Measurements from ENCODE around the gene RNGTT. TPM values are rescaled to one million over a fixed set of nuclear protein-coding genes. Genes with fewer than 3 reads are reported as not detected.

Gene RNGTT
- total RNA-seq, 2 donors from 2014 or later: 13.2 to 13.5 TPM

DNA sequence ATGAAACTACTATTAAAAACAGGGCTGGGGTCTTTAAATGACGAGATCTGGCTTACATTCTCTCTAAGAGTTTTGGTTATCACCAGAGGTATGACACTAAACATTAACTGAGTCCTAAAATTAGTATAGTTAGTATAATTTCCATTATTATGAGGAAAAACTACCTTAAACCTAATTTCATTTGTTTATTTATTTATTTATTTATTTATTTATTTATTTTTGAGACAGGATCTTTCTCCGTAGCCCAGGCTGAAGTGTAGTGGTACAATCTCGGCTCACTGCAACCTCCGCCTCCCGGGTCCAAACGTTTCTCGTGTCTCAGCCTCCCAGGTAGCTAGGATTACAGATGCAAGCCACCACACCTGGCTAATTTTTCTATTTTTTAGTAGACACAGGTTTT lies 85.5 kb downstream of the RNGTT start:
- no peak for DNase-seq (ENCODE audit: low spot score)
- intact Hi-C loops (cut with DNase I): loop anchor here in 1 of 2 donors (10.0 kb wide), 1 partner anchor 1483 kb away; no protein-coding TSS in a partner anchor

DNA sequence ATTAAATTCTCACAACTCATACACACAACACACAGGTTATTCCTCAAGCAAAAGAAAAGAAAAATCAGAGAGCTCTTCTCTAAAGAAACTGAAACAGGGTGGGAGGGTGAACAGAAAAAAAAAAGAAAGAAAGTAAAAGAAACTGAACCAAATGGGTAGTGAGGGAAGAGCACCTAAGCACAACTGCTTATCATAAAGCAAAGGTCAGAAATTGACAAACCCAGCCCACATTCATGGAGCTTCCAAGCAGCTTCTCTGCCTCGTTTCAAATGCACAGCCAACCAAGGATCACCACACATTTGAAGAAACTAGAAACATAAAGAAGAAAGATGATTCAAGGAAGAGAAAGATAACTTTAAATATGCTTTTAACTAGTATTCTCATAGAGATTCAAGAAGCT lies 90.5 kb downstream of the RNGTT start:
- DNase-seq (ENCODE audit: low spot score): no peak
- intact Hi-C loops (cut with DNase I): loop anchor here (5.0 to 10.0 kb wide), 2 partner anchors 941 to 1478 kb away; no protein-coding TSS in a partner anchor

- intact Hi-C loops (cut with DNase I): loop anchor here (5.0 to 10.0 kb wide), 2 partner anchors 939 to 1477 kb away; no protein-coding TSS in a partner anchor
- no peak for DNase-seq (ENCODE audit: low spot score)
These were observed 91.9 kb downstream of the RNGTT start for GRCh38 chr6:88871498-88871897.

DNA sequence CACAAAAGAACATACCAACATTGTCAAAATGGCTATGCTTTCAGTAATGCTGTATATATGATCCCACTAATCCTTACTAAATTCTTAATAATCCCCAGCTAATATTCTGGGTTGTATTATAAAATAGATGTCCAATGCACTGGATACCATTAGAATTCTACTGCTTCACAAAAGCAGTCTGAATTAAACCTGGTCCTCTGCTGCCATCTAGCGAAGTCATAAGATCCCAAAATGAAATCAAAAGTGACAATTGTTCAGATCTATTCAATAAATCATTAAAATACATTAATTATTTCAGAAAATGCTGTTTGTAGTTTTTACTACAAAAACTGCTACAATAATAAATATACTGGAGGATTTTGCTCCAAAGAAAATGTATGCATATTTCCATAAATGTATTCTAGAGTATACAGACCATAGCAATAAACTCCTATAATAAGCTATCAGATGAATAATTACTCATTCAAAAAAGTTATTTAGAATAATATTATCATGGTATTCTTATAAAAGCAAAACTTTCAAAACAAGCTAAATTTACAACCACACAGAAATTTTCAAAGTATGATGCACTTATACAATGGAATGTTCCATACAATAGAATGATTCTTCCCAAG lies 92.6 kb downstream of the RNGTT start:
- DNase-seq (ENCODE audit: low spot score): no peak
- intact Hi-C loops (cut with DNase I): loop anchor here (5.0 to 10.0 kb wide), 2 partner anchors 939 to 1476 kb away; no protein-coding TSS in a partner anchor

DNA sequence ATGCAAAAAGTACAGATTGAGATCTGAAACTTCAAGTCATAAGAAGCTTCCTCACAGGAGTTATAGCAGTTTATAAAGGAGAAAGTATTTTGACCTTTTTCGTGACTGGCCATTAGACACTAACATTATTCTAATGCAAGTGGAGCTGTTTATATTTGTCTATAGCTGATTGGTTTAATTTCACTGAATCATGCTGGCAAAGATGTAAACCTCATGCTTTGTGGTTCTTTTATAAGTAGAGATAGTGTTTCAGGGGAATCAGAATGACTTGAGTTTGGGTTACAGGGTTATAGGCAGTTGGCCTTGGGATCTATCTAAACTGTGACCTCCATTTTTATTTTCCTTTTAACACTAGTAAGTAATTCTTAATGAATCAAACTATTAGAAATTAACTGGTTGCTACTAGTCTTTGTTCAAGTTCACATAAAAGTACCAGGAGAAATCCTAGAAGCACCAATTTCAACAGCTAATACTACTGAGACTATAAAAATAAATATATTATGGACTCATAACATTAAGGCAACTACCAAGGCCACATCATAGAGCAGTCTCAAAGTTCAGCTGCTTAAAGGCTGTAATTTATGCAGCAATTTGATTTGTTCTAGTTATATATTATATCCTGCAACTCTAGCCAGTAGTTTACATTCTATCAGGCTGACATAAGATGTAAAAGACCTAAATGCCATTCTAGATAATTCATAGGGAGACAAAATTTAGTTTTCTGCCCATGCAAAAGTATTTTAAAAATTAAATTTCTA lies 94.0 kb downstream of the RNGTT start:
- DNase-seq (ENCODE audit: low spot score): no peak
- intact Hi-C loops (cut with DNase I): loop anchor here (5.0 to 10.0 kb wide), 2 partner anchors 937 to 1475 kb away; no protein-coding TSS in a partner anchor

DNA sequence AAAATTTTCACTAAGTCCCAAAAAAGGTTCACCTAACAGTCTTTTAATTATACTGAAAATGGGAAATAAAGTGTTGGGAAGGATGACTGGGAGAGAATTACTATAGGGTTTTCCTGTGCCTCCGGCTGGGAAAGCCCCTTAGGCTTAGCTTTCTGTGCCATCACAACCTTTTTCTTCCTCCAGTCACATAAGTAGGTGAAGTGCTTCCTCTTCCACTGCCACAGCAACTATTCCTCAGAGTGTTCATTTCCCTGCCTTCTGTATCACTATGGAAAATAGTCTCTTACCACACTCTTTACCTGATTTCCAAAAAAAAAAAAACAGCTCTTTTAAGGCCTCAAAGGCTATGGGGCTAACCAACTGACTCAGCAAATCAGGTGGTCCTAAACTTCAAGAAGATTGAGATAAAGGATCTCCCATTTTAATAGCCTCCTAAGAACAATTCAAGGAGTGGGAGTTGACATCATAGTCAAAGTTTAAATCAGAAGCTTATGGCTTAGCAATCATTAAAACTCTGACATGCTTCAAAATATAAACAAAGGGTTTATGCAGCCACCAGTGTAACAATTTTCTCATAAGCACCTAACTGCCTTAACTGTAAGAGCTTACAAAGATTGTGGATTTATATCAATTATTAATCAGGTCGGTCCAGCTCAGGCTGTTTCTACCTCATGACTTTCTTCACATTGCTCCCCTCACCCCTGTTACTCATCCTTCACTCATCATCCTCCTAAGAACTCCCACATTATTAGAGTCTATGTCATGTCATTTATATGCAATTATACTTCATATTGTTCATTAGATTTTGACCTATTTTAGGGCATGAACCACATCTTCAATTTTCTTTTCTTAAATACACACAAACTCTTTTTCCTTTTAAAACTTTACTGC lies 95.3 kb downstream of the RNGTT start:
- DNase-seq (ENCODE audit: low spot score): no peak
- intact Hi-C loops (cut with DNase I): no loop called here

GRCh38 chr6:88866856-88867255 lies 96.6 kb downstream of the RNGTT start:
- DNase-seq (ENCODE audit: low spot score): no peak
- intact Hi-C loops (cut with DNase I): no loop called here

- intact Hi-C loops (cut with DNase I): no loop called here
These were observed 98.1 kb downstream of the RNGTT start for GRCh38 chr6:88865275-88865674.

GRCh38 chr6:88864359-88865054 lies 98.9 kb downstream of the RNGTT start:
- no peak for DNase-seq (ENCODE audit: low spot score)
- intact Hi-C loops (cut with DNase I): no loop called here

More at GRCh38 chr6:88865275-88865674, 98.1 kb downstream of the RNGTT start:
- DNase-seq (ENCODE audit: low spot score): no peak

DNA sequence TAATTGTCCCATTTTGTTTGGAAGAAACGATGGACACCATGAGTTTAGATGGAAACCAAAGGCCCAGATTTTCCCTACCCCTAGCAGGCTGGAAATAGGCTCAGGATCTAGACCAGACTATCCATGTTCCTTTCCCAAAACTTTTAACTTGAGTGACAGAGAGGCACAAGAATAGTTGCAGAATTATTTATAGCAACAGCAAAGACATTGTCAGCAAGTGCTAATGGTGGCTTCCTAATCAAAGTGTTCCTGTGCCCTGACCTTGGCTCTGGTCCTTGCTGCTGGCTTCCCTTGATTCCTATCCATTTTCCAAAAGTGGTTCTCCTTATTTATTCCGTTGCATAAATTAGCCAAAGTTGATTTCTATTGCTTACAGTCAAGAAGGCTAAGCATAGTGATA lies 103.1 kb downstream of the RNGTT start:
- DNase-seq (ENCODE audit: low spot score): no peak
- intact Hi-C loops (cut with DNase I): no loop called here

DNA sequence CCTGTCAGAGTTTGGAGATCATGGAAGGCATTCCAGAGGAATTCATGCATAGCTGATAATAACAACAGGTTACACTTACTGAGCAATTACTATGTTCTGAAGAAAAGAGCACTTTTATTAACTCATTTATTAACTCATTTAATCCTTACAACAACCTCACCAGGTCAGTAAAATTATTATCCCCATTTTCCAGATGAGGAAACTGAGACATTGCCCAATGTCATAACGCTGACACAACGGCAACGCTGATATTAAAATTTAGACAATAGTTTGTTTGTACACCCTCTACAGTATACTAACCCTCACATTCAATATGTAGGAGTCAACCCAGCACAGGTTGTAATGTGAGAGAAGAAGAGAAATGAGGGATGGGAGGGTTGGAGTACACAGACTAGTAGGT lies 105.0 kb downstream of the RNGTT start:
- DNase-seq (ENCODE audit: low spot score): no peak
- intact Hi-C loops (cut with DNase I): no loop called here

DNA sequence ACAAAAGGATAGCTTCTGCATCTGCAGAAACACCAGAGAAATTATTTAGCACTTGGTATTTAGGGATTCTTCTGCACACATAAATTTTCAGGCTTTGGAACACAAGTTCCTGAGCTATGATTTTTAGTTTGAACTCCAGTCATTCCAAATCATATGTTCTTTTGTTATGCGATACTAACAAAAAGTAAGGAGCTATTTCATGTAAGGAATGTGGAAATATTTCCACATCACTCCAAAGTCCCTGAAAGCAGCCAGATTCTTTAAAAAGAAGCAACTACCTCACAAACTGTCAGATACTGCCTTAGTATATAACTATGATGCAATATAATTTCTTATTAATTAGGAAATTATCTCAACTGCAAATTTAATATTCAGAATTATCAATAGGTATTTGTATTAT lies 106.9 kb downstream of the RNGTT start:
- intact Hi-C loops (cut with DNase I): no loop called here

DNA sequence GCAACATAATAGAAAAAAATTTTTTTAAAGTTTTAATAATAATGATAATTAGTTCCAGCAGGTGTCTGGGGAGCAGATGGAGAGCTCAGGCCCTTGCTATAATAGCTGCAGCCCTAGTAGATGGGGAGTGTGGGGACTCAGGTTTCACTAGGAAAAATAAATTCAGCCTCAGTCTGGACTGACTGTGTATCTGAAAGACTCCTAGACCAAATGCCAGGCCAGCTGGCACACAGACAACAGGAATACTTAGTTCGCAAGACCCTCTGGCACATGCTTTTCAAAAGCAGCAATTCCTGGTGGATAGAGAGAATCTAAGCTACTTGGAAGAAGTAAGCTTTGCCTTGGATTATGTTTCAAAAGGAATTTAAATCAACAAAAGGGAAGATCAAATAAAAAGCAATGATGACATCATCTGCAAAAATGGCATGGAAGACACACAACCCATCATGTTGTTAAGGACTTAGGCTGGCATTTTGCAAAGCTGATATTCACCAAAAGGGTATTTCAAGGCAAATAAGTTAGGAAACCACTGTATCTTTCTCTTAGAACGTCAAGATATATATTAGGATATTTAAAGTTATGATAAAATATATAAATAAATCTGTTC lies 107.8 kb downstream of the RNGTT start:
- DNase-seq (ENCODE audit: low spot score): no peak
- intact Hi-C loops (cut with DNase I): no loop called here

More for the DNA sequence above, 106.9 kb downstream of the RNGTT start:
- DNase-seq (ENCODE audit: low spot score): no peak

- intact Hi-C loops (cut with DNase I): no loop called here
- no peak for DNase-seq (ENCODE audit: low spot score)
These were observed 110.6 kb downstream of the RNGTT start for GRCh38 chr6:88852775-88853174.

DNA sequence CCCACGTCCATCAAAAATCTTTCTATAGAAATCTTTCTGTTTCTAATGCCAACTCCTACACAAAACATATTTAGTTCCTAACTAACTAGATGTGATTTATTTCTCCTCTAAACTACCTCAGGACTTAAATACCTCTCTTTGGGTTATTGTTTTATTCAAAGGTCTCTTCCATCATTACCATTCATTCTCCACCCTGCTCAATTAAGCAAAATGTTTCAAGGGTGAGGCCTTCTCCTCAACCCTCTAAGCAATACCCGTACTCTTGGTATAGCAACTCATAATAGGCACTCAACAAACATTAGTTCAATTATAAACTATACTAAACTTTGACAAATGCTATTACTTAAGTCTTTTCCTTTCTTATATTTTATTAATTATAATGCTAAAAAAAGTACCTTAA lies 111.4 kb downstream of the RNGTT start:
- intact Hi-C loops (cut with DNase I): no loop called here
- DNase-seq (ENCODE audit: low spot score): no peak

DNA sequence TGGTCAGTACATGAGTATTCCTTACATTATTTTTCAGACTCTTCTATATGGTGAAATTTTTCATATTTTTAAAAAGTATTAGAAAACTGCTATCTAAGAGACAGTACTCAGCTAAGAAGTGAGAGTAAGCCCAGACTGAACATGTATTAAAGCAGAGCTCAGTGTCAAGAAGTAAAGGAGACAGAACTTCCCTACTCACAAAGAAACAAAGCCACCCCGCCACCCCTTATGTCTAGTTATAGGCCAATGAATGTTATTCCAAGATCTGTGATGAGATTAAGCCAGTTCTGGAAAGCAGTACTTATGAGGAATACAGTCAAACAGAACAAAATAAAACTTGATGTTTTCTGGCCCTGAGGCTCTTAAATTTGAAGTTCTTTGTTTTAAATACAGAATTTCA lies 114.5 kb downstream of the RNGTT start:
- no peak for DNase-seq (ENCODE audit: low spot score)
- intact Hi-C loops (cut with DNase I): no loop called here

GRCh38 chr6:88843040-88843439 lies 120.4 kb downstream of the RNGTT start:
- intact Hi-C loops (cut with DNase I): no loop called here

GRCh38 chr6:88842320-88842719 lies 121.1 kb downstream of the RNGTT start:
- no peak for DNase-seq (ENCODE audit: low spot score)
- intact Hi-C loops (cut with DNase I): no loop called here

More at GRCh38 chr6:88843040-88843439, 120.4 kb downstream of the RNGTT start:
- DNase-seq (ENCODE audit: low spot score): no peak

Measured in posterior vena cava (tissue), 2 donors.